GM21723 (cell line): ENCODE measurements around the gene PRKAG2.
A peak's percentile ranks its signal among the peaks of the same experiment; 100 is the strongest.
"Not testable (repeated sequence)": the region's sequence is repeated elsewhere in the genome, so short reads cannot be mapped to it uniquely, and the experiment has no call there.

Source experiments
- ATAC-seq: cut with Tn5 transposase; IDR thresholded peaks from one replicate; pipeline ENCODE4 v1.9.1; 2021; ENCODE audit warnings: mild to moderate bottlenecking, moderate library complexity; ENCODE audit not compliant: unreplicated experiment

Gene PRKAG2

GRCh38 chr7:151885202-151885580 lies 8.3 kb upstream of the PRKAG2 start:
- no peak for ATAC-seq

- ATAC-seq: no peak
Measured at GRCh38 chr7:151884312-151885201, 7.6 kb upstream of the PRKAG2 start.

- no peak for ATAC-seq
Measured at GRCh38 chr7:151883857-151884256, 6.9 kb upstream of the PRKAG2 start.

GRCh38 chr7:151882734-151883133 lies 5.8 kb upstream of the PRKAG2 start:
- no peak for ATAC-seq

GRCh38 chr7:151880688-151881087 lies 3.8 kb upstream of the PRKAG2 start:
- ATAC-seq: no peak

- no peak for ATAC-seq
Measured at GRCh38 chr7:151877911-151878835, 1.3 kb upstream of the PRKAG2 start.

- peak; percentile 30 for ATAC-seq
Measured at GRCh38 chr7:151875942-151876898, 695 bp downstream of the PRKAG2 start.

- ATAC-seq: not testable (repeated sequence)
Measured at GRCh38 chr7:151874479-151874878, 2.4 kb downstream of the PRKAG2 start.

- ATAC-seq: no peak
Measured at GRCh38 chr7:151873402-151873965, 3.4 kb downstream of the PRKAG2 start.

GRCh38 chr7:151872531-151873401 lies 4.1 kb downstream of the PRKAG2 start:
- ATAC-seq: no peak

GRCh38 chr7:151871904-151872303 lies 5.0 kb downstream of the PRKAG2 start:
- ATAC-seq: no peak

GRCh38 chr7:151871189-151871735 lies 5.7 kb downstream of the PRKAG2 start:
- no peak for ATAC-seq

GRCh38 chr7:151869968-151870918 lies 6.7 kb downstream of the PRKAG2 start:
- ATAC-seq: no peak

GRCh38 chr7:151869455-151869854 lies 7.5 kb downstream of the PRKAG2 start:
- ATAC-seq: no peak

GRCh38 chr7:151869109-151869428 lies 7.8 kb downstream of the PRKAG2 start:
- no peak for ATAC-seq

- ATAC-seq: no peak
Measured at GRCh38 chr7:151868396-151869108, 8.4 kb downstream of the PRKAG2 start.

- no peak for ATAC-seq
Measured at GRCh38 chr7:151867912-151868311, 9.0 kb downstream of the PRKAG2 start.
